HT-29 (cell line): ENCODE measurements around the gene TMF1. TPM values are rescaled to one million over a fixed set of nuclear protein-coding genes. Genes with fewer than 3 reads are reported as not detected.

Experiments
- DNase-seq: peaks from one replicate; pipeline ENCODE4 v3.0.0-alpha.2; 2015; ENCODE audit warnings: low spot score
- total RNA-seq: library from RNA; depleted of rRNA; stranded (reverse); fragments of >200 nt; shearing (Covaris generic); gene quantifications from 2 replicates; pipeline ENCODE4 v1.2.3, GENCODE V29; 2014

TMF1 gene
- total RNA-seq, 1 experiment from 2014 or later, result 9.9 TPM

DNA sequence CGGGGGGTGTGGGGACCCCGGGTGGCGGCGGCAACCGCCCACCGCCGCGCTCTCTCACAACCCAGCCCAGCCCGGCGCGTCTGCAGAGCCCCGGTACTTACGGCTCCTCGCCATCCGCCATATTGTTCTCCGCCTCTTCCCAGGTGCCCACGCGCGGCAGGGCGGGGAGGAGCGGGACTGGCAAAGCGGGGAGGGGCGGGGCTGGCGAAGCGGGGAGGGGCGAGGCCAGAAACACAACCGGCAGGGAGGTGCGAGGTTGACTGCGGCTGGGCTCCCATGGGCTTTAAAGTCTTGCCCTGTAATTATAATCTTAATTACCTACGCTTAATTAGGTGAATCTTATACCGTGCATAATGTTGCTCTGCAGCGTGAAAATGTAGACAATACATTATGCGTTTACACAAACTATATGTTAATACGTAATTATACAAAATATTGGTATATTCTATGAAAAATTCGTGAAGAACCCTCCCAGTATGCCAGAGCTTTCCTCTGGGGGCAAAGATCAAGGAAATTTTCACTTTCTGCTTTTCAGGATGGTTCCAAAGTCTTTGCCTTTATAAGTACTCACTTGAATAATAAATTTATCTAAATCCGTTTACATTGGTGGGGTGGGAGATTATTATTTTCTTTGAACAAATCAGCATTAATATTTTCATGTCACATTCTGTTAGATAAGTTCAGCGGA is 28.2 kb upstream of the TMF1 start, which contains the start of gene UBA3:
UBA3 (minus strand) TSS at position 133 of the 688 bp plus-strand sequence; CDS start at position 121, 12 bp downstream.
- peak; percentile 71 for DNase-seq

DNA sequence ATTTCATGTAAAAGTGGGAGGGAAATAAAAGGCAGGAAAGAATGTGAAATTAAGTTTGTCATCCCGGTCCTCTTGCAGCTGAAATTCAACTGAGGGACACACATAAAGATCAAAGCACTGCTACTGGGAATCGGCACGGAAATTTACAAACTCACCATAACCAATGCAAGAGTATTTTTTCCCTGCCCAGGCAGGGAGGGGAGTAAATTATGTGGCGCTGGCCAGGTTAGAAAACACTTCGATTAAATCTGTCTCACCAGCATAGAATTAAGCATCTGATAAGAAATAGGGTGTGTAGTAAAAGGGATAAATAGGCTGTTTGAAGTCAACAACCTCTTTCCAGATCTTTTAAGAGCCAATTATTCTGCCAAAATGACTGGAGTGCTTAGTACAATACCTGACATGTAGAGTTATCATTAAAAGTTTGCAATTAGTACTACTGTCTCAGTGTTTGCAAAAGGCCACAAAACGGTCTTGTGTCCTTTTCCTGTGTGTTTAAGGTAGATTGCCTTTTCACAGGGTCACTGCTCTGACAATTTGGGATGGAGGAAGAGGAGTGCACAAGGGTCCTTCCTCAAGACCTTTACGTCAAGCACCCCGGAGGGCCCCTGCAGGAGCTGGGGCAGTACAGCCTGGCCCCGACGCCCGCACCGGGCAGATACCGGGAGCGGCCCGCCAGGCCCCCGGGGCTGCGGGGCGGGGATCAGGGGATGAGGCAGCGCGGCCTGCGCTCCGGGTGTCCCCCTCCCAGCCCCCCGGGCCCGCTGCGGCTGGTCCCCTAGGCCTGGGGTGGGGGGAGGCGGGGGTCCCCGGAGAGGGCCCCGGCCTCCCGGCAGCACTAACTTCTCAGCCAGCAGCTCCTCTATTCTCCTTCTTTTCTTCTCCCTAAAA is 27.4 kb upstream of the TMF1 start:
- DNase-seq, result peak; percentile 16

DNA sequence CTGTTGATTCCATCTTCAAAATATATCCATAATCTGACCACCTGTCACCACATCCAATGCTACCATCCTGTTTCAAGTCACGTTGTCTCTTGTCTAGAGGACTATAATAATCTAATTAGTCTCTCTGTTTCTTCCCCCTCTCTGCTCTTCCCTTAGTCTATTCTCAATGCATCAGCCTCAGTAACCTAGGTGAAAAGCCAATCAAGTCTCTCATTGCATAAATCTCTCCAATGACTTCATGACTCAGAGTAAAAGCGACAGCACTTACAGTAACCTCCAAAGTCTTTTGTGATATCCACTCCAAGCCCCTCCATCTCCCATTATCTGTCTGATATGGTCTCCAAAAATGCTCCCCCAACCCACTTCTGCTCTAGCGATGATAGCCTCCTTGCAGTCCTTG is 20.8 kb upstream of the TMF1 start:
- no peak for DNase-seq

DNA sequence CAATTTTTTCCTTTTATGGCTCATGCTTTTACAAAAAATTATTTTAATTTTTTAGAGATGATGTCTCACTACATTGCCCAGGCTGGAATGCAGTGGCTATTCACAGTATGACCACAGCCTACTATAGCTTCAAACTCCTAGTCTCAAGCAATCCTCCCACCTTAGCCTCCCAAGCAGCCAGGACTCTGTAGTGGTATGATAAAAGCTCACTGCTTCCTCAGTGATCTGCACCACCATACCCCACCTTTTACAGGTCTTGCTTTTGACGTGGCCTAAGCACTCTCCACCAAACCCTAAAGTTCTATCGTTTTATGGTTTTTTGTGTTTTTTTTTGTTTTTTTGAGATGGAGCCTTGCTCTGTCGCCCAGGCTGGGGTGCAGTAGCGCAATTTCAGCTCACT is 14.0 kb upstream of the TMF1 start:
- DNase-seq, result no peak

DNA sequence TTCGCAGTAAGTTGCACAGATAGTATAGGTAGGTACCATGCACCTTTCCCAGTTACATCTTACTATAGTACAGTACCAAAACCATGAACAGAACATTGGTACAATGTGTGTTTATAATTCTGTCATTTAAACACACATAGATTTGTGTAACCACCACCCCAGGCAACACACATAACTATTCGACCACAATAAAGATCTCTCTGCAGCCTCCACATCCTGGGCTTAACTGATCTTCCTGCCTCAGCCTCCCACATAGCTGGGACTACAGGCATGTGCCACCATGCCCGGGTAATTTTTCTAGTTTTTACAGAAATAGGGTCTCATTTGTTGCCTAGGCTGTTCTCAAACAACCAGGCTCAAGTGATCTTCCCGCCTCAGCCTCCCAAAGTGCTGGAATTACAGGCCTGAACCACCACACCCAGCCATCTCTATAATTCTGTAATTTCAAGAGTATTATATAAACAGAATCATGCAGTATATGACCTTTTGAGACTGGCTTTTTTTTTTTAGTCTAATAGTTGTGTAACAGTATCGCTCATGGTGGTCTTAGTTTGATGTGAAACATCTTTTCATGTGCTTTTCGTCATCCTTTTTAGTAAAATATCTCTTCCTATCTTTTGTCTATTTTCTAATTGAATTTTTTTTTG is 13.3 kb upstream of the TMF1 start:
- DNase-seq, result no peak

DNA sequence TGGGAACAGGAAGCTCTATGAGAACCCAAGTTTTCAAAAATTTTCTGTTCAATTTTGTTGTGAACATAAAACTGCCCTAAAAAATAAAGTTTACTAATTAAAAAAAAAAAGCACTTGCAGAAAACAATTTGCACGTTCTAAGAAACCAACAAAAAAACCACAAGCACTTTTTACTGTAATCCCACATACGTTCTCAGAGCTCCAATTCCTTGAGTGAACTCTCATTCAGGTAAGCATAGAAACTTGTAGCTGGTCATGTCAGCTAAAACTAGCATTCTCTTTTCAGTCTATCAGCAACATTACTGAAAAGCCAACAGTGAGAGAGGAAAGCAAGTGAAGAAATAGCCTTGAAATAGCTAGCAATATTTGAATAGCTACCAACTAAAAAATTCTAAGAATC is 11.5 kb upstream of the TMF1 start:
- no peak for DNase-seq

DNA sequence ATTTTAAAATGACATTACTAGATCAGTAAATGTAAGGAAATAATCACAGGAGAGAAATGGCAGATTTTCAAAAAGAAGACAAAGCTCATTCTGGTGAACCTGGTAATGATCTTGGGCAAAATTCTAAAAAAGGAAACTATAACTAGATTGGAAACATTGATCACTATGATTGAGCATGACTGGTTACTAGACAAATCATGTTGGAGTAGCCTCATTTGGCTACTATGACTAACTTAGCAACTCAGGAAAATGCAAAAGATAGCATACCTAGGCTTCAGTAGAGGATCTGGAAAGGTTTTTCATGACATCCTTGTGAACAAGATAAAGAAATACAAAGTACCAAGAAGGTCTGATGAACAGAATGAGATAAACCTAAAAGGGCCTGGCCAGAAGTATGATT is 7.6 kb upstream of the TMF1 start:
- DNase-seq, result no peak

DNA sequence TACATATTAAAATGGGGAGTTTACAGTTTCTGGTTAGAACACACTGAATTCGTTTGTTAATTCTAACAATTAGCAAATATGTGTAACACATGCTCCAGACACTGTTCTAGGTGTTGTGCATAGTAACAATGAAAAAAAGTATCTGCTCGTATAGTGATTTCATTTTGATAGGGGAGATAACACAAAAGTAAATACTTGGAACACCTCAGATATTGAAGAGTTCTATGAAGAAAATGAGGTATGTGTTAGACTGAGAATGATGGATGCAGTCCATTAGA is 6.8 kb upstream of the TMF1 start:
- no peak for DNase-seq

DNA sequence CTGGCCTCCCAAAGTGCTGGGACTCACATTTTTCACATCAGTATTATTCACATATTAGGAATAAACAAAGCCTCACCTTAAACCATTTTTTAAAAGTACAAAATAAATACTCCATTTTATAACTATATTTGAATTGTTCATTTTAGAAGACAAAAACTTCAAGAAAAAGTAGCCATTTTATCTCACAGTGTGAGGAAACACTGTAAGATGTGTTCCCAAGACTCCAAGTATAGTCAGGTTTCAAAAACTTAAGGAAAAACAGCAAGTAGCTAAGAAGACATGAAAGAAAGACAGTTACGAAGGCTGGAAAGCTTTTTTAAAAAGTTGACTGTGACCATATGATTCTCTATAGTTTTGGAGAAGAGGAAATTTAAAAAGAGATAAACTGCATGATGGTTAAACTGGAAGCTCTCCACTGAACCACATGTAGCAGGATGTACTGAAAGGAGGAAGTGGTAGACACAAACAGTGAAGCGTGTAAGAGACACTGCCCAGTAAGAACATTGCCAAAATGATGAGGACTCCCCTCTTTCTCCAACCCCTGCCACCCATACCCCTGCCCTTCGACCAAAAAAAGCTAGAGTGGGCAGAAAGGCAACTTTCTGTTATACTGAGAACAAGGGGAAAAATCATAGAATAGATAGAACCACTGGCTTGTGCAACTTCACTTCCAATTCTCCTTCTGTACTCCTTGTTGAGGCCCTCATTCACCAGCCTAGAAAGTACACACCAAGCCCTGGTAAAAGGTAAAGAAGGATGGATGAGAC is 6.2 kb upstream of the TMF1 start:
- no peak for DNase-seq

DNA sequence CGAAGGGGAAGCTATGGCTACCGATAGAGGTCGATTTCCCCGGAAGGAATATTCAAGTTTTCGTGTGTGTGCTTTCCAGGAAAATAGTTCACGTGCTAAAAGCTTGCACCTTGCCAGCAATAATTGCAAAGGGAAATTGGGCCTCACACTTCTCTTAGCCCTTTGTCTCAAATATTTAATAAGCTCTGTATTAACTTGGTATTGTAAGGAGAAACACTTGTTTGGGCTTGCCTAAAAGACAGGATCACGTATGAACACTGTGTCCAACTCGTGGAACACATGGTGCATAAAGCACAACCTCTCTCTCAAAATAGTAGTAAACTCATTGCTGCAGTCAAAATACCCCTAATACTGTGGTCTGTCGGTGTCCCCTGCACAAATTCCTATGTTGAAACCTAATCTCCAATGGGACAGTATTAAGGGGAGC is 352 bp upstream of the TMF1 start:
- no peak for DNase-seq

DNA sequence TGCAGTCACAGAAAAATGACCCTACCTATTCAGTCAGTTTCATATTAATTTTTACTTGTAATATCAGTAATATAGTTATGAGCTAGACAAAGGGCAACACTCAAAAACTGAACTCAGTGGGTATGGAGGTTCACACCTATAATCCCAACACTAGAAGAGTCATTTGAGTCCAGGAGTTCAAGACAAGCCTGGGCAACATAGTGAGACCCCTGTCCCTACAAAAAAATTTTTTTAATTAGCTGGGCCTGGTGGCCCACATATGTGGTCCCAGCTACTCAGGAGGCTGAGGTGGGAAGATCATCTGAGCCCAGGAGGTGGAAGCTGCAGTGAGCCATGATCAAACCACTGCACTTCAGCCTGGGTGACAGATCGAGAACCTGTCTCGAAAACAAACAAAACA is 3.1 kb downstream of the TMF1 start:
- DNase-seq, result no peak

DNA sequence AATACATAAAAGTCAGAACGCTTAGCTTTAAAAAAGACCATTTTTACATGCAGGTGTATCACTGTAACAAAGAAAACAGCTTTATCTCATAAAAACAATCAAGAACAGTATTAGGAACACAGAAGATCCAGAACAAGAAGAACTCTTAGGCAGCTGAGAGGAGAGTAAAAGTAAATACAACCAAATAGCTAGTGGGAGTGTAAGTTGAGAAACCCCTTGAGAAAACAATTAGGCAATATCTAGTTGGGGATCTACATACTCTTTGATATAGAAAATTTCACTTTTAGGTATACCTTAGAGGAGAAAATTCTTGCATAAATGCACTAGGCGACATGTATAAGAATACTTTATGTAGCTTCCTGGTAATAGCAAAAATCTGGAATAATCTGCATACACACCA is 7.5 kb downstream of the TMF1 start:
- no peak for DNase-seq

DNA sequence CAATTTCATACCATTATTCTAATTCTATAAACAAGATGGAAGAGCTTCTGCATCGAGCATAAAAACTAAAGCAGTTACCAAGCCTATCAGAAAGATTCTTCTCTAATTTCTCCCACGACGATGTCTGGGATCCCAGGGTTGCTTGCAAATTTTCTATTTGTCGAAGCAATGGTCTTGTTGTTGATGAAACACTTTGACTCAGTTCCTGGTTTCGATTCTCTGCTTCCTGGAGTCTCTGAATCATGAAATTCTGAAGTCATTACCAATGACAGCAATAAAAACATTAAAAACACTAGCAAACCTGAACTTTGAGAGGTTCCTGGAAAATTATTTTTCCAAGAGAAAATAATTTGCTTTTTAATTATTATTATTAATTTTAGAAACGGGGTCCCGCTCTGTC is 18.7 kb downstream of the TMF1 start:
- DNase-seq, result no peak

DNA sequence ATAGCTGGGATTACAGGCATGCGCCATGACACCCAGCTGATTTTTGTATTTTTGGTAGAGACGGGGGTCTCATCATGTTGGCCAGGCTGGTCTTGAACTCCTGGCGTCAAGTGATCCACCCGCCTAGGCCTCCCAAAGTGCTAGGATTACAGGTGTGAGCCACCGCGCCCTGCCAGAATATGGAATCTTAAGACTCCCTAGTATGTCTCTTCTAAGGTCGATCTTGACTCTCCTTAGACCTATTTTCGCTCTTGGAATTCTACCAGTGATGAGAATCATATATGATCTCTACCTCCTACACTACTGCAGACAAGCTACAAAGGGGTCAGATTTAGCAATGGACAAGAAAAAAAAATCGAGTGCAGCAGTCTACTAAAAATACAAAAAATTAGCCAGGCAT is 19.4 kb downstream of the TMF1 start:
- no peak for DNase-seq

DNA sequence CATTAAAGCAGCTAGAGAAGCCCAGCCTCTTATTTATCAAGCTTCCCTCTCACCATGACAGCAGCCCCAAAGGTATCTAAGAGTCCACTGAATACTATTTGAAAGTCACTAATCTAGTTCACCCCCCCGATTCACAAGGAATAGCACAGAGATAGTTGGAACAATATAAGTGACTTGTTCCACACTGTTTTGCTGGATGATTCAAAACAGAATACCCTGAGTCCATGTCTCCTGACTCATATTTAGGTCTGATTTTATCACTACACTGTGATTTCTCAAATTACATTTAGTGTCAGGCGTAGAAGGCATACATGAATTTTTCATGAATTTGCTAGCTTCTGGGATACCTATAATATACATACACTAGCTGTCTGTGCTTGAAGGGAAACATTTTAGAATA is 20.0 kb downstream of the TMF1 start:
- DNase-seq, result no peak

DNA sequence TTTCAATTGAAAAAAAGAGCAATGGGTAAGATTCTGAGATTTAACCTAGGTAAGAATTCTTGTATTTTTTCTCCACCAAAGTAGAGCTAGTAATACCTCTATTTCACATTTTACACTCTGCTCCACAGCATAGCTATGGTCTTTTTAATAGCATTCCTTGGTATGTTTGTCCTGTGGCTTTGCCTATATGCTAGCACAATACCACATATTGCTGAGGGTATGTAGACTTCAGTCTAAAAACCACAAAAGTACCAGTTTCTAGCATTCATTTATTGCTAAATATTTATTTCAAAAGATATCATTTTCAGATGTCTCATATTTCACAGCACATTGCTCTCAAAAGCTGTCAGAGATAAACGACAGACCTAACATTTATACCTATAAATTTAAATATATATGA is 20.5 kb downstream of the TMF1 start:
- DNase-seq, result no peak

DNA sequence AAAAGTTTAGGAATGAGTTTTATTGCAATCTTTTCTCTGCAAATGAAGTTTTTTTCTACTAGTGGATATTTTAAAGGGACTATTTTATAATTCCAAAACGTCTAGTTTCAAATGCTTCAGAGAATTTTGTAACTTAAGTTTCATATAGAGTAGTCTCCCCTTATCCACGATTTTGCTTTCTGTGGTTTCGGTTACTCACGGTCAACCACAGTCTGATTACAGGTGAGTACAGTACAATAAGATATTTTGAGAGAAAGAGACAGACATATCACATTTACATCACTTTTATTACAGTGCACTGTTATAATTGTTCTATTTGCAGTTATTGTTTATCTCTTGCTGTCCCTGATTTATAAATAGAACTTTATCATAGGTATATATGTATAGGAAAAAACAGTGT is 31.3 kb downstream of the TMF1 start:
- no peak for DNase-seq

DNA sequence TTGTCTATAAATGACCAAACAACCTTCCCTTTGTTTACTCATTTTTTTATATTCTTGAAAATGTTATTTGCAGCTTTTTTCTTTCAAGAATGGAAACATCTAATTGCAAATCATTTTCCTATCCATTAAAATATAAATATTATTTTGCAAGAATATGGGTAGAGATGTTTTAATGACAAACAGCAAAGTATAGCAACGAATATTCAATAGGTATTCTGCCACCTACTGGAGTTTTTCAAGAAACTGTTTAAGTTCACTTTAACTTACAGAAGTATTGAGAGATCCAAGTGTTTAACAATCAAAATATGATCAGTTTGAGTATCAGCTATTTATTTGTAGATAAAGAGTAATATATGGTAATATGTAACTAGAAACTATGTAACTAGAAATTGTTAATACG is 31.7 kb downstream of the TMF1 start:
- DNase-seq, result no peak

DNA sequence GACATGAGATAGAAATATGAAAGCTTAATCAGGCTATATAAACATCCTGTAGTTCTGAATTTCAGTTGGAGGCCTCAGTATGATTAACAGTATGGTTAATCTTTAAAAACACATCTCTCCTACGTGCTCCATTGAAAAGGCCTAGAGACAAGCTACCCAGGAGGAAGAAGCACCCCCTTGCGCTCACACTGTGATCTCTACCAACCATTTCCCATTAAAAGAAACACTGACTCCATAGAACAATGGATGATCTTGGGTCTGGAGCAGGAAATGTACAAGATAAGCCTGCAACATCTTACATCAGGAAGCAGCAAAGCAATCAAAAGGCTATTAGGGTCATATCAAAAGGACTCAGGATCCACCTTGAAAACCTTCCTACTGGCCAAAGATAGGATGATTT is 35.2 kb downstream of the TMF1 start:
- DNase-seq, result no peak

DNA sequence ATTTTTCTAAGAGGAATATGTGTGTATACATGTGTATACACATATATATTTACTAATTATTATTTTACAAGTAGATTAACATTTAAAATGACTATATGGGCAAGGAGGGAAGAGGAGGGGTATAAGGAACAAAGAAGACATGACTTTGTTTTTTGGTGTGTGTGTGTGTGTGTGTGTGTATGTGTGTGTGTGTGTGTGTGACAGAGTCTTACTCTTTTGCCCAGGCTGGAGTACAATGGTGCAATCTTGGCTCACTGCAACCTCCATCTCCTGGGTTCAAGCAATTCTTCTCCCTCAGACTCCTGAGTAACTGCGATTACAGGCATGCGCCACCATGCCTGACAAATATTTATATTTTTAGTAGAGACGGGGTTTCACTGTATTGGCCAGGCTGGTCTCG is 36.0 kb downstream of the TMF1 start:
- DNase-seq, result no peak

DNA sequence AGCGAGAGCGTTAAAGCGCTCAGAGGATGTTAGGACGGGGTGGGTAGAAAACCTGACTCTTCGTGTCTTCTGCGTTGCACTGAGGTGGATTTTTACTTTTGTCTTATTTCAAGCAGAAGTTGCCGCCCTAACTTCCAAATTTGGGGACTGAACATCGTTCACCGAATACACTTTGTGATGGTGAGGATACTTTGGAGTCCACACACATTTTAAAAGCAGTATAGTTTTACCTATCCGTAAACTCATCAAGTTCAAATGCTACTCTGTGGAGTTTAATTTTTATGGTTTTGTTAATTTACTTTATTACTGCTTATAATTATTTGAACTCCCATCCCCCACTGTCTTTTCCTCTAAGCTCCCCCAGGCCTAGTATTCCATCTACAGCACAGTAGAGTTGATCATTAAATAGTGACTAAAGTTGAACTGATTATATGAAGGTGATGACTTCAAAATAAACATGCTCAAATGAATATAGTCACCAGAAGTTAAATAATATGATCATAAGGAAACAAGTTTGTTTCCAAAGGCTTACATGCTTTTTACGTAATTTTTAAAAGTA is 38.0 kb downstream of the TMF1 start:
- DNase-seq, result peak; percentile 26
